B cell (primary cell): ENCODE data around the gene CNGB1. TPM values are rescaled to one million over a fixed set of nuclear protein-coding genes. Genes with fewer than 3 reads are reported as not detected.

Experiments
- ATAC-seq: fragments of 200-7000 bp; cut with Tn5 transposase; one replicate; pipeline ENCODE4 v1.10.0; 2021; ENCODE audit warnings: low read depth, mild to moderate bottlenecking, moderate number of reproducible peaks, moderate library complexity
- CTCF ChIA-PET: fragments of 350-600 bp; sonication (Branson Sonifier 250); formaldehyde crosslinking; loops from one replicate; lab custom pipeline; 2021; ENCODE audit warnings: antibody characterized with exemption, inconsistent platforms; lab: Charles Lee
- POLR2A ChIA-PET: fragments of 350-600 bp; sonication (Branson Sonifier 250); formaldehyde crosslinking; loops from one replicate; lab custom pipeline; 2021; ENCODE audit warnings: antibody characterized with exemption; lab: Charles Lee
- DNase-seq: peaks from one replicate; pipeline ENCODE4 v3.0.0; 2013
- H2AFZ ChIP-seq: 2 replicates; pipeline ENCODE4 v1.6.1; 2012; ENCODE audit warnings: mild to moderate bottlenecking, low read depth, low read length; ENCODE audit not compliant: insufficient read depth, poor library complexity, severe bottlenecking
- H3K27ac ChIP-seq, 2 donors: 1 replicate in 1 of 2; 2 replicates in 1 of 2; pipeline ENCODE4 v1.5.1; 2012 to 2013; ENCODE audit warnings: low read length in 2 of 2, mild to moderate bottlenecking in 2 of 2, moderate library complexity in 1 of 2
- H3K27me3 ChIP-seq, 4 experiments: fragments of 200-600 bp in 1 of 4; sonication (generic) in 1 of 4; replicated peaks in 1 of 4; 1 replicate in 2 of 4; 2 replicates in 2 of 4; pipeline versions ENCODE4 v1.6.1 to v1.7.0; 2013 to 2016; ENCODE audit warnings: low read length in 3 of 4, mild to moderate bottlenecking in 2 of 4, mixed read lengths in 1 of 4, moderate library complexity in 1 of 4; ENCODE audit not compliant: insufficient read depth in 4 of 4, control insufficient read depth in 3 of 4; ENCODE audit errors: control extremely low read depth in 1 of 4
- H3K36me3 ChIP-seq, 2 experiments: replicated peaks in 1 of 2; 1 replicate in 1 of 2; 2 replicates in 1 of 2; pipeline versions ENCODE4 v1.6.1 to v1.7.1; 2013; ENCODE audit warnings: low read length in 1 of 2; ENCODE audit not compliant: insufficient read depth in 2 of 2, control insufficient read depth in 1 of 2; ENCODE audit errors: control extremely low read depth in 1 of 2, extremely low read depth in 1 of 2
- H3K4me1 ChIP-seq, 2 donors: fragments of 200-600 bp in 1 of 2; sonication (generic) in 1 of 2; 1 replicate in 1 of 2; 2 replicates in 1 of 2; pipeline versions ENCODE4 v1.5.1 to v1.6.1; 2013 to 2017; ENCODE audit warnings: low read length in 2 of 2; ENCODE audit not compliant: control insufficient read depth in 2 of 2, insufficient read depth in 2 of 2
- H3K4me2 ChIP-seq: replicated peaks from 2 replicates; pipeline ENCODE3; 2012; ENCODE audit warnings: mild to moderate bottlenecking, low read depth, low read length; ENCODE audit not compliant: poor library complexity, severe bottlenecking
- H3K4me3 ChIP-seq, 5 experiments: fragments of 200-600 bp in 1 of 5; sonication (generic) in 1 of 5; 1 replicate in 3 of 5; 2 replicates in 2 of 5; pipeline versions ENCODE4 v1.5.1 to v1.7.0; 2011 to 2016; ENCODE audit warnings: low read length in 4 of 5, mild to moderate bottlenecking in 4 of 5, low read depth in 2 of 5, control low read depth in 1 of 5, moderate library complexity in 1 of 5; ENCODE audit not compliant: insufficient read depth in 1 of 5; ENCODE audit errors: control extremely low read depth in 1 of 5, extremely low read depth in 1 of 5
- H3K79me2 ChIP-seq: fragments of 200-600 bp; sonication (generic); one replicate; pipeline ENCODE4 v1.6.0; 2016; ENCODE audit warnings: low read length; ENCODE audit not compliant: control insufficient read depth, insufficient read depth
- H3K9ac ChIP-seq: fragments of 200-600 bp; sonication (generic); 2 replicates; pipeline ENCODE4 v1.6.1; 2017; ENCODE audit warnings: mild to moderate bottlenecking, low read length, moderate library complexity
- H3K9me3 ChIP-seq, 3 donors: one replicate each; pipeline versions ENCODE4 v1.6.1 to v1.7.1; 2013; ENCODE audit warnings: low read length in 2 of 3; ENCODE audit not compliant: control insufficient read depth in 2 of 3, insufficient read depth in 1 of 3; ENCODE audit errors: control extremely low read depth in 1 of 3
- H4K20me1 ChIP-seq: 2 replicates; pipeline ENCODE4 v1.6.0; 2012; ENCODE audit warnings: mild to moderate bottlenecking, low read length; ENCODE audit not compliant: insufficient read depth, control insufficient read depth, poor library complexity, severe bottlenecking
- H3K27ac Mint-ChIP-seq: one replicate; pipeline ENCODE4 v1.8.0; 2021; ENCODE audit warnings: mixed read lengths
- H3K27me3 Mint-ChIP-seq: one replicate; pipeline ENCODE4 v1.8.0; 2021; ENCODE audit warnings: mixed read lengths
- H3K4me1 Mint-ChIP-seq: one replicate; pipeline ENCODE4 v1.8.0; 2021; ENCODE audit warnings: mixed read lengths
- H3K4me3 Mint-ChIP-seq: one replicate; pipeline ENCODE4 v1.8.0; 2021; ENCODE audit warnings: mixed read lengths
- H3K9me3 Mint-ChIP-seq: one replicate; pipeline ENCODE4 v1.8.0; 2022; ENCODE audit warnings: mixed read lengths; ENCODE audit not compliant: insufficient read depth
- CTCF ChIP-seq: fragments of 200-600 bp; IDR thresholded peaks from one replicate; pipeline ENCODE4 v1.8.0; 2022; ENCODE audit warnings: antibody characterized with exemption, mild to moderate bottlenecking
- EZH2 ChIP-seq: IDR thresholded peaks from 2 replicates; pipeline ENCODE4 v1.6.1; 2012; ENCODE audit warnings: borderline replicate concordance, low read depth, mild to moderate bottlenecking, moderate library complexity, low read length; ENCODE audit not compliant: insufficient read depth, poor library complexity, severe bottlenecking
- WGBS: methylation state at CpG from one replicate; pipeline ENCODE4 v1.1.5; 2013; ENCODE audit warnings: missing lambda C conversion rate; ENCODE audit not compliant: insufficient coverage; 5-methylcytosine and 5-hydroxymethylcytosine counted together
- intact Hi-C: fragments of 100-400 bp; cut with micrococcal nuclease; formaldehyde crosslinking; loops from one replicate; pipeline ENCODE4 v1.10.0; 2022
- polyA plus RNA-seq: library from polyadenylated mRNA; depleted of rRNA; stranded (reverse); fragments of >200 nt; gene quantifications from 2 replicates; pipeline ENCODE4 v1.2.3, GENCODE V29; 2012
- total RNA-seq, 2 donors: library from RNA; stranded (reverse); fragments of 120-200 nt in 1 of 2; gene quantifications; 1 replicate in 1 of 2; 2 replicates in 1 of 2; pipeline versions ENCODE4 v1.2.3 to v1.2.4, GENCODE V29; 2013 to 2022

Gene CNGB1
- total and polyA plus RNA-seq, 2 donors (not counting 1 experiment from before 2014, with no cell fraction given), result not detected

GRCh38 chr16:57984443-57985203, 13.7 kb upstream of the CNGB1 start:
- H2AFZ ChIP-seq, result peak overlapping the region; percentile 86
- ChIA-PET CTCF (interaction anchor here (1.3 kb wide), 1 partner anchor 15 kb away, joined by 4 read pairs; the partner anchor contains the start of gene ZNF319), POLR2A (interaction anchor here (0.7 kb wide), 1 partner anchor 183 kb away, joined by 14 read pairs; no protein-coding TSS in a partner anchor)
- peaks cover 0 to 14% (median 6%) of the 10 kb centered on the region in 4 experiments for H3K27me3 ChIP-seq
- H3K27ac ChIP-seq, result no peak overlapping the region
- H3K9me3 Mint-ChIP-seq, result no peaks in the 10 kb centered on the region
- peak overlapping the region; percentile 49 to 69 (median 63) for H3K4me3 ChIP-seq
- H3K4me2 ChIP-seq, result peak overlapping the region; percentile 95
- no peaks in the 10 kb centered on the region for H3K79me2 ChIP-seq
- peak; percentile 90 for DNase-seq
- peak overlapping the region; percentile 76 for H3K9ac ChIP-seq
- TF ChIP-seq CTCF (no peak), EZH2 (no peak)
- H3K27ac Mint-ChIP-seq, result peak overlapping the region; percentile 78
- intact Hi-C loops, result loop anchor here (1.0 kb wide), 2 partner anchors 17 to 145 kb away; partner anchors contain the start of genes CFAP20 and USB1
- peaks cover 0 to 10% (median 0%) of the 10 kb centered on the region in 3 donors for H3K9me3 ChIP-seq
- no peaks in the 10 kb centered on the region for H4K20me1 ChIP-seq
- H3K36me3 ChIP-seq, result no peaks in the 10 kb centered on the region
- peak overlapping the region; percentile 93 for H3K4me3 Mint-ChIP-seq
- H3K4me1 Mint-ChIP-seq, result peaks cover 18% of the 10 kb centered on the region
- 12% methylated on average over 63 of the region's 64 CpGs for WGBS
- H3K27me3 Mint-ChIP-seq, result peaks cover 10% of the 10 kb centered on the region
- peak; percentile 99 for ATAC-seq
- H3K4me1 ChIP-seq, result peaks cover 7 to 16% of the 10 kb centered on the region in 2 donors

DNA sequence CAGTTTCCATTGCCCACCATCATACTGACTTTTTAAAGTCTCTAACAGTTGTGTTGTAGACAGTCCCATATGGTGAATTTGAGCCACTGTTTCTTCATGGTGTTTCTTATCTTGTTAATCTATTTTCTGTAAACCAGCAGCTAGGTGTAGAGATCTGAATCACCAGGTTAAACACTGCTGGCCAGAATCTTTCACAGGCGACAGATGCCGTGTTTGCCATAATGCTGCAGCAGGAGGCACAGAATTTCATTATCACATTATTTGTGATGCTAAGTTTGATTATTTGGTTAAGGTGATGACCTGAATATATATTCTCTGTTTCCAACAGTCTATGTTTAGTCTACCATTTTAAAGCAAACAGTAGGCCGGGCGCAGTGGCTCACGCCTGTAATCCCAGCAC, 11.5 kb upstream of the CNGB1 start:
- Mint-ChIP-seq H3K9me3 (no peaks in the 10 kb centered on the region), H3K27ac (no peak overlapping the region), H3K4me3 (no peak overlapping the region), H3K4me1 (peaks cover 18% of the 10 kb centered on the region), H3K27me3 (peaks cover 15% of the 10 kb centered on the region)
- Histone ChIP-seq H2AFZ (no peak overlapping the region), H3K79me2 (no peaks in the 10 kb centered on the region), H3K4me1 (peaks cover 7 to 16% of the 10 kb centered on the region in 2 donors), H3K4me3 (no peak overlapping the region), H4K20me1 (no peaks in the 10 kb centered on the region), H3K9ac (no peak overlapping the region), H3K4me2 (no peak overlapping the region), H3K9me3 (peaks cover 0 to 10% (median 0%) of the 10 kb centered on the region in 3 donors), H3K27me3 (peaks cover 0 to 14% (median 6%) of the 10 kb centered on the region in 4 experiments), H3K36me3 (no peaks in the 10 kb centered on the region), H3K27ac (no peak overlapping the region)
- TF ChIP-seq CTCF, result no peak
- no peak for TF ChIP-seq EZH2
- DNase-seq (no peak), ATAC-seq (no peak)
- intact Hi-C loops, result no loop called here
- WGBS, result 100% methylated on average over 2 of the region's 5 CpGs
- CTCF ChIA-PET, result no interaction called here
- POLR2A ChIA-PET, result no interaction called here
